Epithelial cell of alveolus of lung (primary cell): ENCODE results near the gene DRP2. TPM values are rescaled to one million over a fixed set of nuclear protein-coding genes. Genes with fewer than 3 reads are reported as not detected.

Experiments used
- total RNA-seq: library from RNA; depleted of rRNA; stranded (reverse); fragments of >200 nt; gene quantifications from 2 replicates; pipeline ENCODE4 v1.2.1, GENCODE V29; 2015

The DRP2 gene
- total RNA-seq = 0.80 and 1.3 TPM in 2 replicates

GRCh38 chrX:101219116-101219863, at the start of gene DRP2:
TSS of gene DRP2 (plus strand) at chrX:101219786. CDS start at chrX:101231648, 11,862 bp downstream.

GRCh38 chrX:101290957-101291603, 71.5 kb downstream of the DRP2 start, which contains the start of gene TAF7L:
TSS of gene TAF7L (minus strand) at chrX:101291334. CDS start at chrX:101287543, 3,791 bp downstream.

Other genes with a start within 250 kb of the DRP2 start
- 4.0 and 10.2 TPM in 2 replicates for gene TRMT2B, start 167.7 kb upstream of the DRP2 start, total RNA-seq
- gene TMEM35A, start 140.9 kb upstream of the DRP2 start, total RNA-seq = 14.9 and 22.0 TPM in 2 replicates
- gene CENPI, start 121.6 kb upstream of the DRP2 start, total RNA-seq = 6.5 and 14.6 TPM in 2 replicates
- gene TAF7L, start 71.5 kb downstream of the DRP2 start, total RNA-seq = 0.16 and 1.0 TPM in 2 replicates
- 3.2 and 7.0 TPM in 2 replicates for gene TIMM8A, start 129.0 kb downstream of the DRP2 start, total RNA-seq
- gene BTK, start 166.4 kb downstream of the DRP2 start, total RNA-seq = not detected in 2 replicates
- 453 and 4,357 TPM in 2 replicates for gene RPL36A, start 171.2 kb downstream of the DRP2 start, total RNA-seq
- gene GLA, start 188.1 kb downstream of the DRP2 start, total RNA-seq = 22.1 and 30.4 TPM in 2 replicates
- 42.1 and 58.7 TPM in 2 replicates for gene HNRNPH2, start 188.4 kb downstream of the DRP2 start, total RNA-seq